Kidney epithelial cell (primary cell): ENCODE results near the gene EPHB3. TPM values are rescaled to one million over a fixed set of nuclear protein-coding genes. Genes with fewer than 3 reads are reported as not detected.
A peak's percentile ranks its signal among the peaks of the same experiment; 100 is the strongest.

ENCODE experiments used
- DNase-seq: peaks from one replicate; pipeline ENCODE4 v3.0.0-alpha.2; 2010; ENCODE audit warnings: low read depth
- H3K27me3 ChIP-seq: 2 replicates; pipeline ENCODE4 v1.6.0; 2011; ENCODE audit warnings: low read length; ENCODE audit not compliant: control insufficient read depth, insufficient read depth
- H3K36me3 ChIP-seq: 2 replicates; pipeline ENCODE4 v1.5.1; 2011; ENCODE audit warnings: low read length; ENCODE audit not compliant: control insufficient read depth, insufficient read depth
- H3K4me3 ChIP-seq: 2 replicates; pipeline ENCODE4 v1.5.1; 2011; ENCODE audit warnings: low read depth, mild to moderate bottlenecking, control low read depth, low read length
- CTCF ChIP-seq: IDR thresholded peaks from 2 replicates; pipeline ENCODE4 v1.5.1; 2011; ENCODE audit warnings: mild to moderate bottlenecking, moderate library complexity, low read length, control low read depth, inconsistent platforms; ENCODE audit not compliant: insufficient read depth, poor library complexity, severe bottlenecking
- total RNA-seq: library from RNA; depleted of rRNA; stranded (reverse); fragments of >200 nt; gene quantifications from 2 replicates; pipeline ENCODE4 v1.2.3, GENCODE V29; 2015

Gene EPHB3
- total RNA-seq, 1 donor from 2014 or later = 1.5 TPM

GRCh38 chr3:184564685-184565385 lies 3.2 kb downstream of the EPHB3 start:
- no peak overlapping the region for H3K4me3 ChIP-seq
- no peaks in the 10 kb centered on the region for H3K36me3 ChIP-seq
- H3K27me3 ChIP-seq = peaks cover 44% of the 10 kb centered on the region
- TF ChIP-seq CTCF = no peak
- no peak for DNase-seq

GRCh38 chr3:184565421-184566211 lies 4.0 kb downstream of the EPHB3 start:
- DNase-seq = peak; percentile 70
- TF ChIP-seq CTCF = no peak
- peaks cover 44% of the 10 kb centered on the region for H3K27me3 ChIP-seq
- H3K4me3 ChIP-seq = no peak overlapping the region
- H3K36me3 ChIP-seq = no peaks in the 10 kb centered on the region

- peaks cover 43% of the 10 kb centered on the region for H3K27me3 ChIP-seq
- no peaks in the 10 kb centered on the region for H3K36me3 ChIP-seq
- TF ChIP-seq CTCF = no peak
- DNase-seq = no peak
- H3K4me3 ChIP-seq = no peak overlapping the region
These were observed 5.1 kb downstream of the EPHB3 start for GRCh38 chr3:184566441-184567414.

- no peak for TF ChIP-seq CTCF
- Histone ChIP-seq H3K27me3 (peaks cover 37% of the 10 kb centered on the region), H3K4me3 (no peak overlapping the region), H3K36me3 (no peaks in the 10 kb centered on the region)
- DNase-seq = no peak
These were observed 6.5 kb downstream of the EPHB3 start for GRCh38 chr3:184567946-184568559.

GRCh38 chr3:184568560-184568923 lies 7.0 kb downstream of the EPHB3 start:
- no peaks in the 10 kb centered on the region for H3K36me3 ChIP-seq
- no peak for TF ChIP-seq CTCF
- DNase-seq = no peak

More at GRCh38 chr3:184568560-184568923, 7.0 kb downstream of the EPHB3 start:
- H3K27me3 ChIP-seq = peaks cover 33% of the 10 kb centered on the region
- peak overlapping the region; percentile 38 for H3K4me3 ChIP-seq
